Sigmoid colon (tissue), 7 donors: ENCODE data around the gene HSH2D. TPM values are rescaled to one million over a fixed set of nuclear protein-coding genes. Genes with fewer than 3 reads are reported as not detected.

Experiments used
- DNase-seq: peaks from one replicate; pipeline ENCODE4 v3.0.0-alpha.2; 2019
- H3K27ac ChIP-seq, 4 donors: fragments of 200-600 bp; sonication (generic); one replicate each; pipeline ENCODE4 v1.5.1; 2016 to 2019; ENCODE audit warnings: mild to moderate bottlenecking in 1 of 4
- H3K27me3 ChIP-seq, 3 donors: fragments of 200-600 bp; sonication (generic); one replicate each; pipeline ENCODE4 v1.5.1; 2019; ENCODE audit warnings: mild to moderate bottlenecking in 1 of 3
- H3K36me3 ChIP-seq, 4 donors: fragments of 200-600 bp; sonication (generic); one replicate each; pipeline ENCODE4 v1.5.1; 2016 to 2019
- H3K4me1 ChIP-seq, 4 donors: fragments of 200-600 bp; sonication (generic); one replicate each; pipeline ENCODE4 v1.5.1; 2017 to 2019
- H3K4me3 ChIP-seq, 4 donors: fragments of 200-600 bp; sonication (generic); one replicate each; pipeline ENCODE4 v1.5.1; 2017 to 2019; ENCODE audit warnings: mild to moderate bottlenecking in 2 of 4, moderate library complexity in 1 of 4
- H3K9me3 ChIP-seq, 4 donors: fragments of 200-600 bp in 3 of 4; sonication (generic) in 3 of 4; one replicate each; pipeline versions ENCODE4 v1.5.1 to v1.6.1; 2013 to 2019
- EP300 ChIP-seq, 4 donors: sonication (generic); formaldehyde crosslinking; IDR thresholded peaks; one replicate each; pipeline ENCODE4 v1.6.1; 2017; ENCODE audit warnings: antibody characterized with exemption in 4 of 4
- POLR2A ChIP-seq, 2 donors: fragments of 450-650 bp; IDR thresholded peaks; one replicate each; pipeline ENCODE4 v1.6.1; 2016; ENCODE audit warnings: antibody characterized with exemption in 2 of 2, mild to moderate bottlenecking in 2 of 2, moderate library complexity in 2 of 2
- POLR2AphosphoS5 ChIP-seq, 4 donors: sonication (generic); formaldehyde crosslinking; IDR thresholded peaks; one replicate each; pipeline ENCODE4 v1.6.1; 2017; ENCODE audit warnings: antibody characterized with exemption in 4 of 4
- WGBS, 2 donors: extraction: QIAGEN DNeasy Blood & Tissue Kit; methylation state at CpG; one replicate each; pipeline ENCODE4 v1.1.7; 2013; 5-methylcytosine and 5-hydroxymethylcytosine counted together
- intact Hi-C: fragments of 100-400 bp; cut with DNase I; formaldehyde crosslinking; loops from one replicate; pipeline ENCODE4 v1.15.1; 2023
- polyA plus RNA-seq, 3 donors: library from polyadenylated mRNA; stranded (reverse); fragments of 200-250 nt; gene quantifications; one replicate each; pipeline ENCODE4 v1.2.3, GENCODE V29; 2013
- total RNA-seq, 4 donors: library from RNA; depleted of rRNA; stranded (reverse); fragments of >200 nt; gene quantifications; one replicate each; pipeline ENCODE4 v1.1.0, GENCODE V29; 2016
- TF ChIP-seq, protein P1 (sequence below), 4 experiments: fragments of 450-650 bp in 3 of 4; fragments of 200-600 bp in 1 of 4; IDR thresholded peaks; one replicate each; pipeline ENCODE4 v1.5.1; 2016 to 2019; ENCODE audit warnings: antibody characterized with exemption in 4 of 4, mild to moderate bottlenecking in 3 of 4, moderate library complexity in 2 of 4
- donor health status: healthy with polysubstance abuse.
- donor health status: Bipolar disorder and iron deficiency.
- donor health status: healthy.

HSH2D gene
- total and polyA plus RNA-seq, 7 donors: 2.5 to 40.0 (median 14.4) TPM; not detected in 2

DNA sequence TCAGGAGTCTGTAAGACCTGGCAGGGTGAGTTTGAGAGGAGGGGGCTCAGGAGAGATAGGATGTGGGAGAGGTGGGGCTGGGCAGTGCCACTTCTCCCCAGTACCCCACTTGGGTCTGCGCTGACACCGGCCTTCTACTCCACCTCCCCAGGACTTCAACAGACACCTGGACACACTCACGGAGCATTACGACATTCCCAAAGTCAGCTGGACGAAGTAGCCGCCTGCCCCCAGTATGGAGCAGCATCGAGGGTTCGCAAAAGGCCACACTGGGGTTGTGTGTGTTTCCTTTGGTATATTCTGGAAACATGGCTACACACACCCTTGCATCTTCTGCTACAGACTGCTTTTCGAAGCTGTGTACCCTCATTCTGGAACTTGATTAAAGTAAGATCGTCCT lies 47.3 kb downstream of the HSH2D start:
- H3K27ac ChIP-seq: no peak overlapping the region
- peaks cover 7 to 59% (median 23%) of the 10 kb centered on the region in 4 donors for H3K36me3 ChIP-seq
- TF ChIP-seq POLR2A (IDR thresholded peaks at IDR 0.05): no peak
- no peak for TF ChIP-seq POLR2AphosphoS5 (IDR thresholded peaks at IDR 0.05)
- no peak for TF ChIP-seq EP300 (IDR thresholded peaks at IDR 0.05)
- TF ChIP-seq, protein P1, sequence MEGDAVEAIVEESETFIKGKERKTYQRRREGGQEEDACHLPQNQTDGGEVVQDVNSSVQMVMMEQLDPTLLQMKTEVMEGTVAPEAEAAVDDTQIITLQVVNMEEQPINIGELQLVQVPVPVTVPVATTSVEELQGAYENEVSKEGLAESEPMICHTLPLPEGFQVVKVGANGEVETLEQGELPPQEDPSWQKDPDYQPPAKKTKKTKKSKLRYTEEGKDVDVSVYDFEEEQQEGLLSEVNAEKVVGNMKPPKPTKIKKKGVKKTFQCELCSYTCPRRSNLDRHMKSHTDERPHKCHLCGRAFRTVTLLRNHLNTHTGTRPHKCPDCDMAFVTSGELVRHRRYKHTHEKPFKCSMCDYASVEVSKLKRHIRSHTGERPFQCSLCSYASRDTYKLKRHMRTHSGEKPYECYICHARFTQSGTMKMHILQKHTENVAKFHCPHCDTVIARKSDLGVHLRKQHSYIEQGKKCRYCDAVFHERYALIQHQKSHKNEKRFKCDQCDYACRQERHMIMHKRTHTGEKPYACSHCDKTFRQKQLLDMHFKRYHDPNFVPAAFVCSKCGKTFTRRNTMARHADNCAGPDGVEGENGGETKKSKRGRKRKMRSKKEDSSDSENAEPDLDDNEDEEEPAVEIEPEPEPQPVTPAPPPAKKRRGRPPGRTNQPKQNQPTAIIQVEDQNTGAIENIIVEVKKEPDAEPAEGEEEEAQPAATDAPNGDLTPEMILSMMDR (IDR thresholded peaks at IDR 0.05): no peak
- intact Hi-C loops: no loop called here
- no peak overlapping the region for H3K4me3 ChIP-seq
- WGBS, 2 donors: 93 to 94% methylated on average over 10 of the region's 10 CpGs
- H3K27me3 ChIP-seq: no peaks in the 10 kb centered on the region
- no peaks in the 10 kb centered on the region for H3K9me3 ChIP-seq
- H3K4me1 ChIP-seq: peaks cover 0 to 25% (median 20%) of the 10 kb centered on the region in 4 donors
- DNase-seq: no peak

DNA sequence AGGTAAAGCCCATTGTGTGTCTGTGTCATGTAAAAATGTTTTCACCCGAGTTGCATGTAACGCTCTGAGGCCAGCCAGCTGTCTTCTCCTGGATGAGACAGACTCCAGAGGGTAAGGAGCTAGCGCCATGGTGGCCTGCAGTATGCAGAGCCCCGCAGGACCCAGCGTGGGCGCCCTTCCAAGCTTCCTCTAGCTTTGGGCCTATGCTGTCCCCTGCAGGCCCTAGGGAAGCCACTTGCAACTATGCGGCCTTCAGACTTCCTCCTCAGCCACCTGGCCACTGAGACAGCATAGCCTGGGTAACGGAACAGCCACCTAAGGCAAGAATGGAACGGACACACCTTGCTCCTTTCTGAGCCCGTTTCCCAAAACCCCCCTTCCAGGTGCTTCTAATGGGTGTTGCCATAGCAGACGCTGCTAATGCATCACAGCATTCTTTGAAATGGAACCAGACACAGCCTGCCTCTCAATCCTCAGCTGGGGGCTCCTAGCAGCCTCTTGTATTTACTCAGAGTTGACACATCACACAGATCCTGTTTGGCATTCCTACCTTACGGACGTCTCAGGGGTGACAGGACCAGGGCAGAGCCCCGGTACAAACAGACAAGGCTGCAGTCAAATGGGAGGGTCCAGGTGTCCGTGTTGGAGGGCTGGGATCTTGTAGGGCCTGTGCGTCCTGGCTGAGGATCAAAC lies 47.9 kb downstream of the HSH2D start:
- intact Hi-C loops: no loop called here
- H3K4me3 ChIP-seq: no peak overlapping the region
- H3K27me3 ChIP-seq: no peaks in the 10 kb centered on the region
- H3K36me3 ChIP-seq: peaks cover 7 to 59% (median 23%) of the 10 kb centered on the region in 4 donors
- H3K9me3 ChIP-seq: no peaks in the 10 kb centered on the region
- WGBS, 2 donors: 83 to 86% methylated on average over 16 of the region's 16 CpGs
- H3K4me1 ChIP-seq: peaks cover 0 to 21% (median 14%) of the 10 kb centered on the region in 4 donors
- H3K27ac ChIP-seq: no peak overlapping the region
- peak; percentile 61 for DNase-seq
- TF ChIP-seq POLR2AphosphoS5 (IDR thresholded peaks at IDR 0.05) (no peak), EP300 (IDR thresholded peaks at IDR 0.05) (no peak), POLR2A (IDR thresholded peaks at IDR 0.05) (no peak)
- TF ChIP-seq, protein P1 (IDR thresholded peaks at IDR 0.05): no peak

DNA sequence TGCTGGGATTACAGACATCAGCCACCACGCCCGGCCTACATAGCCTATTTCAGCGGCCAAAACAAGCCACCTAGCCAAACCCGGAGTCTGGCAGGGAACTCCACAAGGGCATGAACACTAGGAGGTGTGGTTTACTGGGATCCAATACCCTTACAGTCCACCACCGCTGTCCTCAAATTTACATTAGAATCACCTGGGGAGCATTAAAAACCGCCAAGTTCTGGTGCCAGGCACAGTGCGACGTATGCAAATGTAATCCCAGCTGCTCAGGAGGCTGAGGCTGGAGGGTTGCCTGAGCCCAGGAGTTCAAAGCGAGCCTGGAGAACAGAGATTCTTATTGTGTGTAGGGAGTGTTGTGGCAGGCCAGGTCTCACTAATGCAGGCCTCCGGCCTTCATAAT lies 50.0 kb downstream of the HSH2D start:
- no peak for DNase-seq
- Histone ChIP-seq H3K27ac (no peak overlapping the region), H3K27me3 (no peaks in the 10 kb centered on the region), H3K36me3 (peaks cover 7 to 49% (median 23%) of the 10 kb centered on the region in 4 donors), H3K9me3 (no peaks in the 10 kb centered on the region), H3K4me1 (peaks cover 0 to 13% (median 11%) of the 10 kb centered on the region in 4 donors), H3K4me3 (no peak overlapping the region)
- TF ChIP-seq, protein P1 (IDR thresholded peaks at IDR 0.05): no peak
- TF ChIP-seq EP300 (IDR thresholded peaks at IDR 0.05): no peak
- TF ChIP-seq POLR2A (IDR thresholded peaks at IDR 0.05): no peak
- TF ChIP-seq POLR2AphosphoS5 (IDR thresholded peaks at IDR 0.05): no peak
- WGBS, 2 donors: 90 to 91% methylated on average over 10 of the region's 10 CpGs
- intact Hi-C loops: no loop called here

DNA sequence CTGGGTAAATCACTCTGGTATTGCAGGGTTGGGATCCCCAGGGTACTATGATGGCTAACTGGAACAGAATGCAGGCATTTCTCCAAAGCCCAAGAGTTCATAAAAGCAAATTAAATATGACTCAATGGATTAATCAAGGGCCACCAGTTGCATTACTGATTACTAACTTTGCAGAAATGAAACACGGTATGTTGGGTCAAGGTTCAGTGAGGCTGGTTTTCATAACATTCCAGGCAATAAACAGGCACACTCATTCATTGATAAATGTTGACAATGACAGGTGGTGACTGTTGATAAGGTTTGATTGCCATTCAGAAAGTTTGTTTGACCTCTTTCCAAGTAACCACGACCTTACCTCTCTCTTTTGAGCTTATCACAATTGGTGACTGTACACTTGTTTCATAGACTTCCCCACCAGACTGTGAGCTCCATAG lies 53.7 kb downstream of the HSH2D start:
- WGBS, 2 donors: 12 to 30% methylated on average over 2 of the region's 2 CpGs
- intact Hi-C loops: loop anchor here (1.0 kb wide), 1 partner anchor 12 kb away; the partner anchor contains the start of gene FAM32A
- no peaks in the 10 kb centered on the region for H3K27me3 ChIP-seq
- peak overlapping the region in 3 of 4 donors; percentile 92 to 100 (median 96) for H3K4me3 ChIP-seq
- peak overlapping the region; percentile 85 to 90 (median 90) for H3K27ac ChIP-seq
- H3K36me3 ChIP-seq: peaks cover 0 to 19% (median 5%) of the 10 kb centered on the region in 4 donors
- H3K9me3 ChIP-seq: no peaks in the 10 kb centered on the region
- DNase-seq: no peak
- peaks cover 0 to 32% (median 27%) of the 10 kb centered on the region in 4 donors for H3K4me1 ChIP-seq
- TF ChIP-seq, protein P1 (IDR thresholded peaks at IDR 0.05): no peak
- no peak for TF ChIP-seq EP300 (IDR thresholded peaks at IDR 0.05)
- no peak for TF ChIP-seq POLR2A (IDR thresholded peaks at IDR 0.05)
- TF ChIP-seq POLR2AphosphoS5 (IDR thresholded peaks at IDR 0.05): no peak
